Daoy (cell line): ENCODE results near the gene SPG21. TPM values are rescaled to one million over a fixed set of nuclear protein-coding genes. Genes with fewer than 3 reads are reported as not detected.

Source experiments
- DNase-seq: peaks from one replicate; pipeline ENCODE4 v3.0.0-alpha.2; 2015; ENCODE audit warnings: low read depth
- total RNA-seq: library from RNA; depleted of rRNA; stranded (reverse); fragments of >200 nt; shearing (Covaris generic); gene quantifications from 2 replicates; pipeline ENCODE4 v1.2.3, GENCODE V29; 2014; rRNA removed

Gene SPG21
- total RNA-seq, 1 experiment from 2014 or later, result 43.5 TPM

GRCh38 chr15:64942356-64942755 is 47.4 kb downstream of the SPG21 start:
- DNase-seq, result no peak

DNA sequence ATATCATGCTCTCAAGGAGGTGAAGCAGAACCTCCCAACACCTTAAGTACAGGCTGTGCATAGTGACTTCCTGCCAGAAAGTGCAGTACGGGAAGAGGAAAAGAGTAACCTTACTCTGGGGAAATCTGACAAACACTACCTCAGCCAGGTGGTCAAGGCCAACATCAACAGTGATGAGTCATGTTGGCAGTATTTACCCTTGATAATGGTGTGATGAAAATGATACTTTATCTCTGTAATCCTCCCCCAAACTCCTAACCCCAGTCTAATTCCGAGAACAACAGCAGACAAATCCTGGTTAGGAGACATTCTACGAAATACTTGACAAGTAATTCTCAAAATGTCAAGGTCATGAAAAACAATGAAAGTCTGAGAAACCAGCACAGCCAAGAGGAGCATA is 51.5 kb downstream of the SPG21 start:
- DNase-seq, result peak; percentile 65

DNA sequence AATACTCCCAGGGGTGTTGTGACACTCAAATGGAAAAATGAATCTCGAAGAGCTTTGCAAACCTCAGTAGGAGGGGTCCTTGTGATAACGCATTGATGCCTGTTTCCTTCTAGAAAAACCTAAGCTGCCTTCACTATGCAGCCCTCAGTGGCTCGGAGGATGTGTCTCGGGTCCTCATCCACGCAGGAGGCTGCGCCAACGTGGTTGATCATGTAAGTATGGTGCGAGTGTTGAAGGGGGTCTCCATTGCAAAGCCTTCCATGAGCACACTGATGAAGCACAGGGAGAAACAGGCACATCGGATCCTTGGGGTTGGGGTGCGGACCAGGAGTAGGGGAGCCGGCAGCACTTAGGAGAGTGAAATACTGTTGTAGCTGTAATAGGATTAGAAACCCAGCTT is 55.7 kb downstream of the SPG21 start:
- DNase-seq, result no peak

DNA sequence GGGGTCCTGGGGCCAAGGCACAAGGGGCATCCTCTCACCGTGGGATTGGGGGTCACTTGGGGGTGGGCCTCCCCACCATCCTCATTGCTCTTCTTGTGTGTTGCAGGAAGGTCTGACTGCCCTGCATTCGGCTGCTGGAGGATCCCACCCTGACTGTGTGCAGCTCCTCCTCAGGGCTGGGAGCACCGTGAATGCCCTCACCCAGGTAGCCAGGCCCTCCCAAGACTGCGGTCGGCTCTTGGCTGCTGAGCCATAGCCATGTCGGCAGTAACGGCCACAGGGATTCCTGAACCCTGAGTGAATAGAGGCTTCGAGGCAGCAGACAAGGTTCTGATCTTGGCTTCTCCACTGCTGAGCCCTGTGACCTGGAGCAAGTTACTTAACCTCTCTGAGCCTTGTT is 58.3 kb downstream of the SPG21 start:
- DNase-seq, result no peak

DNA sequence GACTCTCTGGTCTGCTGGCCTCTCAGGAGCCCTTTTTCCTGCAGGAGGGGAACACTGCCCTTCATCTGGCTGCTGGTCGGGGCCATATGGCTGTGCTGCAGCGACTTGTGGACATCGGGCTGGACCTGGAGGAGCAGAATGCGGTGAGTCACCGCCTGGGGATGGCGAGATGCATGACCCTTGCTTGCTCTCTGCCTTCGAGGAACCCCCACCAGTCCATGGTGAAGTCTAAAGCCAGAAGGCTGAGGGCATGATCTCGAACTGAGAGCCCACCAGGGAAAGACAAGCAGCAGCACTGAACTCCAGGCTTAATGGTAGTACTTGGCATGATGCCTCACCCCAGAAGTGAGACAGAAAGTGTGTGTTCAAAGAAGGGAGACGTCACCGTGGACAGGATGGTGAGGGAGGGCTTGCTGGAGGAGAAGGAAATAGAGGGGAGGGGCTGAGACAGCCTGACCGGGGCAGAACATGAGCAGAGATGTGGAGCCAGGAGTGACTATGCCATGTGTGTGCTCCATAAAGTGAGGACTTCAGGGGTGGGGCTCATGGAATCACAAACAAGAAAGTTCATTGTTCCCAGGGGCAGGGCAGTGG is 58.8 kb downstream of the SPG21 start:
- no peak for DNase-seq

DNA sequence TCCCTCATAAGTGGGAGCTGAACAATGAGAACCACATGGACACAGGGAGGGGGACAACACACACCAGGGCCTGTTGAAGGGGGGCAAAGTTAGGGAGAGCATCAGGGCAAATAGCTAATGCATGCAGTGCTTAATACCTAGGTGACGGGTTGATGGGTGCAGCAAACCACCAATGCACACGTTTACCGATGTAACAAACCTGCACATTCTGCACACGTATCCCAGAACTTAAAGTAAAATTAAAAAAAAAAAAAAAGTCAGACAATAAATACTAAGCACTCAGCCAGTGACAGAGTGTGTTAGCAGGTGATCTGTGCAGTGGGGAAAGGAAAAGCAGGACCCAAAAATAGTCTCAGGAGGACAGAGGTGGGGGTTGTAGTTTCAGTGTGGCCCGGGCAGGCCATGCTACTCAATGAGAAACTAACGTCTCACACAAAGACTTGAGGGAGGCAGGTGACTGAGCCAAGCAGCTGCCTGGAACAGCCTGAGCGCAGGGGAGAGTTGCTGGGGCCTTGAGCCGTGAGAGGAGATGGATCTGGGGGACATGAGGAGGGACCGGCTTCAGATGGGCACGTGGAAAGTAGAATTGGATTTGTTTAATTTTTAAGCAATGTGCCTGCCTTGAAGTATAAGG is 59.6 kb downstream of the SPG21 start:
- no peak for DNase-seq

DNA sequence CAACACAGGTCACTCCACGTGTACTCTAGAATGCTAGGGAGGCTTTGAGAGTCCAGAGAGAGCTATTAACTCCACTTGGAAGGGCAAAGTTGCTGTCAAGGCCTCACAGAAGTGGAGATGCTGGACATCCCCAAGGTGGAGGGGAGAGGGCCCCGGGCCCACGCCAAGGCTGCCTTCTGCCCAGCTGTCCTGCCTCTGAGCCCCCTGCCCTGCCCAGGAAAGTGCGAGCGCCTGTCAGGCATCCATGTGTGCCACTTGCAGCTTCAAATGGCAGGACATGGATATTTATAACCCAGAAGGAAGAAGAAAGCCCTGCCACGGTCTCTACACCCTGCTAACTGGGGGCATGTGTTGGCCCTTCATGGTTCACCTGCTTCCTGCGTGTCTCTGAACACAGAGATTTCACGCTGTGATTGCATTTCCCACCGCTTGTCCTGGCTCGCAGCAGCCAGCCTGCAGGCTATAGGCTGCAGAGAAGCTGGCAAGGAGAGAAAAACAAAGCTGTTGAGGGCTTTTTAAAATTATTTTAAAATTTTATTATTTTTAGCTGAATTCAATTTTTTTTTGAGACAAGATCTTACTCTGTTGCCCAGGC is 61.0 kb downstream of the SPG21 start:
- no peak for DNase-seq

DNA sequence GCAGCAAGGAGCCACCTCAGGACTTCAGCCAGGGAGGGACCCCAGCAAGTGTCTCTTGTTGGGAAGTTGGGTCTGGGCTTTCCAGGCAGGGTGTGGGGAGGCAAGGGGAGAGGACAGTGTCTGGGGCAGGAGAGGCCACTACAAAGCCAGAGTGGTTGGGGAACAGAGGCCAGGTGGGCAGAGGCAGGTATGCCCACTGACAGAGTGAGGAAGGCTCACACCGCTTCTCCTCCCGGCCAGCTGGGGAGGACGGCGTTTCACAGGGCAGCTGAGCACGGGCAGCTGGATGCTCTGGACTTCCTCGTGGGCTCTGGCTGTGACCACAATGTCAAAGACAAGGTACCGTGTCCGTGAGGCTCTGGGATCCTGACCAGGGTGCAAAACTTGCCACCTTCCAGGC is 63.1 kb downstream of the SPG21 start:
- DNase-seq, result no peak

- DNase-seq, result no peak
Observed at GRCh38 chr15:64925335-64926330, 64.1 kb downstream of the SPG21 start.

- DNase-seq, result no peak
Observed at GRCh38 chr15:64923546-64923945, 66.2 kb downstream of the SPG21 start.

DNA sequence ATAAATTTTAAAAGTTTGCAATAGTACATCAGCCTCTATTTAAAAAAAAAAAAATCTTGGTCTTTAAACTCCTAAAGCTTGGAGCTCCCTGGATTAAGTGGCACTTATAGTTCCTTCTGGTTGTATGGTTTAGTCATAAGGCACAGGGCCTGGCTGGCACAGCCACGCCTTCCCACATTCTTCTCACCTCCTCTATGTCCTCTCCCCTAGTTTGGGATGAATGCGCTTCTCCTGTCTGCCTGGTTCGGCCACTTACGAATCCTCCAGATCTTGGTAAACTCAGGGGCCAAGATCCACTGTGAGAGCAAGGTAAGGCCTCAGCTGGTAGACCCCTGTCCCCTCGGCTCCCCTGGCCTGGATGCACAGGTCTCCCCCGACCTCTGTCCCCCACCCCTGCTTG is 68.0 kb downstream of the SPG21 start:
- no peak for DNase-seq

- DNase-seq, result no peak
Observed at GRCh38 chr15:64919721-64920120, 70.0 kb downstream of the SPG21 start.

DNA sequence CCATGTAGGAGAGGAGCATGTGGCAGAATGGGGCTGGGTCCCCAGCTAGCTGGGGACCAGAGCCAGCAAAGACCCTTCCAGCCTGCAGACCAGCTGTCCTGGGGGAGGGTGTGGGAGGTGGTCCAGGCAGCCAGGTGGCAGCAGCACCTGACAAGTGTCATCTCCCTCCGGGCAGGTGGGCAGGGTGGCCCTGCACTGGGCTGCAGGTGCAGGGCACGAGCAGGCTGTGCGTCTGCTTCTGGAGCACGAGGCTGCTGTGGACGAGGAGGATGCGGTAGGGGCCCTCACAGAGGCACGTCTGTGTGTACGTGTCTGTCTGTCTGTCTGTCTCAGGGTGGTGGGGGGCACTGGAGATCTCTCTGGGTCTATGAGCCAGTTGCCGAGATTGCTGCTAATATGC is 72.5 kb downstream of the SPG21 start:
- no peak for DNase-seq

- no peak for DNase-seq
Observed at GRCh38 chr15:64916365-64916764, 73.3 kb downstream of the SPG21 start.

DNA sequence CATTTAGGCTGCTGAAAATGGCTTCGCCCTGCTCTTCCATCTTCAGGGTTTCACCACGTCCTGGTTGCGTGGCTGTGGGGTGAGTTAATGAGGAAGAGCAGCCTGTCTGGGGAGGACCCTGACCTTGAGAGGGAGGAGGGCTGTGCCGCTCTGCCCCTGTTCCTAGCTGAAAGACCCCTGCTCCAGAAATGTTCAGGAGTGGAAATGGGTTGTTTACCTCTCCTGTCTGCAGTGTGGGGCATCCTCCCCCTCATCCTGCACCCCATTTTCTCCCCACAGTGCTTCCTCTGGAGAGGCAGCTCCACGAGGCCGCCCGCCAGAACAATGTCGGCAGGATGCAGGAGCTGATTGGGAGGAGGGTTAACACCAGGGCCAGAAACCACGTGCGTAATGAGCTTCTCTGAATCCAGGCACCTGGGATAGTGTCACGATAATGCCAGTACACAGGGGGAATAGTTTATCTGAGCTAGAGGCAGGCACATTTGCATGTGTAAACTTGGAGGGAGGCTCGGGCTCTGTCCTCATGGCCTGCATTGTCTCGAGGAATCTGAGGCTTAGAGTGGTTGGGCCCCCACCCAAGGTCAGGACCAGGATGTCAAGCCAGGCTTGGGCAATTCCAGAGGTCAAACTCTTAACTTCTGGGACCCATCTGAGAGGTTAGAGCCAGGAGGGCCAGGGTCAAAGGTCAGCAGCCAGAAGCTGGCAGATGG is 74.0 kb downstream of the SPG21 start:
- DNase-seq, result no peak

Other genes with a start within 250 kb of the SPG21 start
- gene RBPMS2, start 214.3 kb downstream of the SPG21 start, total RNA-seq, result 0.06 TPM in 1 of 2 replicates, not detected in the other
- gene PIF1, start 164.3 kb downstream of the SPG21 start, total RNA-seq, result 26.6 and 32.9 TPM in 2 replicates
- gene PLEKHO2, start 148.0 kb downstream of the SPG21 start, total RNA-seq, result 8.7 and 10.7 TPM in 2 replicates
- gene ANKDD1A, start 78.0 kb downstream of the SPG21 start, total RNA-seq, result 1.5 and 1.8 TPM in 2 replicates
- gene MTFMT, start 39.7 kb upstream of the SPG21 start, total RNA-seq, result 15.9 and 17.8 TPM in 2 replicates
- gene SLC51B, start 55.5 kb upstream of the SPG21 start, total RNA-seq, result not detected in 2 replicates
- 1.5 and 1.6 TPM in 2 replicates for gene RASL12, start 78.1 kb upstream of the SPG21 start, total RNA-seq
- gene KBTBD13, start 86.8 kb upstream of the SPG21 start, total RNA-seq, result not detected in 2 replicates
- 0.03 and 0.06 TPM in 2 replicates for gene UBAP1L, start 125.3 kb upstream of the SPG21 start, total RNA-seq
- gene PDCD7, start 143.9 kb upstream of the SPG21 start, total RNA-seq, result 13.3 and 17.4 TPM in 2 replicates
- gene CLPX, start 195.4 kb upstream of the SPG21 start, total RNA-seq, result 46.7 and 57.1 TPM in 2 replicates
- 0.03 TPM in 1 of 2 replicates, not detected in the other for gene CILP, start 221.6 kb upstream of the SPG21 start, total RNA-seq